Activated CD4-positive, alpha-beta T cell treated with anti-CD3 and anti-CD28 coated beads, Interleukin-2, Interleukin-6, amounts not matched to agents 100 ng/mL and 50 ng/mL, durations not matched to agents 16 hours and 8 hours (primary cell): ENCODE measurements around the gene B3GALNT2.
A peak's percentile ranks its signal among the peaks of the same experiment; 100 is the strongest.
"Not testable (repeated sequence)": the region's sequence is repeated elsewhere in the genome, so short reads cannot be mapped to it uniquely, and the experiment has no call there.

Experiments
- DNase-seq: peaks from one replicate; pipeline ENCODE4 v3.0.0-alpha.2; 2020

Gene B3GALNT2

GRCh38 chr1:235504122-235504493 lies at the start of gene B3GALNT2:
B3GALNT2 (minus strand) TSS chr1:235504452; CDS start chr1:235504252, 200 bp downstream.
- DNase-seq = no peak

GRCh38 chr1:235553112-235553551 lies 48.9 kb upstream of the B3GALNT2 start:
- no peak for DNase-seq

GRCh38 chr1:235552146-235552716 lies 48.0 kb upstream of the B3GALNT2 start:
- no peak for DNase-seq

- no peak for DNase-seq
Measured at GRCh38 chr1:235549351-235550139, 45.3 kb upstream of the B3GALNT2 start.

DNA sequence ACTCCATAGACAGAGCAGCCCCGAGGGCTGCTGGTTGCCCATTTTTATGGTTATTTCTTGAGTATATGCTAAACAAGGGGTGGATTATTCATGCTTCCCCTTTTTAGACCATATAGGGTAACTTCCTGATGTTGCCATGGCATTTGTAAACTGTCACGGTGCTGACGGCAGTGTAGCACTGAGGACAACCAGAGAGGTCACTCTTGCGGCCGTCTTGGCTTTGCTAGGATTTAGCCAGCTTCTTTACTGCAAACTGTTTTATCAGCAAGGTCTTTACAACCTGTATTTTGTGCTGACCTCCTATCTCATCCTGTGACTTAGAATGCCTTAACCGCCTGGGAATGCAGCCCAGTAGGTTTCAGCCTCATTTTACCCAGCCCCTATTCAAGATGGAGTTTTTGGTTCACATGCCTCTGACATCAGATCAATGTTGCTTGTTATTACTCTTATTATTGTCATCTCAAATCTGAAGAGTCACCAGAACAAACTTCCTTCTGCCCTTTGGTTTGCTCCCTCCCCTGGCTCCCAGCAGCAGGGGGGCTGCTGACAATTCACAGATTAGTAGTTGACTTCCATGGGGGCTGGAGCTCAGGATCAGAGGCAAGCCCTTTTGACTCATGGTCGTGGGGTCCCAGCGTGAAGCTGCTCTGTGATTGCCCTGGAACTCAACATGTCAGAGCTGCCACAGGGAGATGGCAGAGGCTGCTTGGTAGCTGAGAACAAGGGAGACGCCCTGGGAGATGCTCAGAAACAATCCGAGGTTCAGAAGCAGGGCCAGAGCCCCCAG lies 42.3 kb upstream of the B3GALNT2 start:
- DNase-seq = not testable (repeated sequence)

- DNase-seq = no peak
Measured at GRCh38 chr1:235545292-235545930, 41.2 kb upstream of the B3GALNT2 start.

GRCh38 chr1:235542845-235543244 lies 38.6 kb upstream of the B3GALNT2 start:
- not testable (repeated sequence) for DNase-seq

DNA sequence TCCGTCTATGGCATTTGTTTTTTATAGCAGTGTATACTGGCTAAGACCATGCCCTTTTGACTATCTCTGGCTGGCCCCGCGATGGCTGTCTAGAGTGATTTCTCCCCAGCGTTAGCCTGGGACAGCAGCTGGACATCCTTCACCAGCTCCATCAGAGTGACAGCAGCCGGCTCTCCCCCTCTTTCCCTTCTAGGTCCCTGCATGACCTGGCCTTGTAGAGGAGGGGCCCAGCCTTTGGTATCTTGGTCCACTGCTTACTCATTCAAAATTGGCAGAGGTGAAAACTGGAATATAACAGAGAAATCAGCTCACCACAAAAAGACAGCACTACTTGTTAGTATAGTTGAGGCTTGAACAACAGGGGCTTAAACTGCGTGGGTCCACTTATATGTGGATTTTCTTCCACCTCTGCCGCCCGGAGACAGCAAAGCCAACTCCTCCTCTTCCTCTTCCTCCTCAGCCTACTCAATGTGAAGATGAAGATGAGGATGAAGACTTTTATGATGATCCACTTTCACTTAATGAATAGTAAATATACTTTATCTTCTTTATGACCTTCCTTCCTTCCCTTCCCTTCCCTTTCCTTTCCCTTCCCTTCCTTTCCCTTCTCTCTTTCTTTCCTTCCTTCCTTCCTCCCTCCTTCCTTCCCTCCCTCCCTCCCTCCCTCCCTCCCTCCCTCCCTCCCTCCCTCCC lies 29.4 kb upstream of the B3GALNT2 start:
- DNase-seq = no peak

DNA sequence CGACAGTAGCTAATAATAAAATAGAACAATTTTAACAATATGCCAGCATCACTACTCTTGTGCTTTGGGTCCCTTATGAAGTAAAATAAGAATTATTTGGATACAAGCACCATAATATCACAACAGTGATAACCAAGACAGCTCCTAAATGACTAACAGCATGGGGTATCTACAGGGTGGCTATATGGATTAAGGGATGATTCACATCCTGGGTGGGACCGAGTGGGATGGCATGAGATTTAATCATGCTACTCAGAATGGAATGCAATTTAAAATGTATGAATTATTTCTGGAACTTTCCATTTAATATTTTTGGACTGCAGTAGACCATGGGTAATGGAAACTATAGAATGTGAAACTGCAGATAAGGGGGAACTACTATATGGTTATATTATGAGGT lies 28.1 kb upstream of the B3GALNT2 start:
- DNase-seq = no peak

DNA sequence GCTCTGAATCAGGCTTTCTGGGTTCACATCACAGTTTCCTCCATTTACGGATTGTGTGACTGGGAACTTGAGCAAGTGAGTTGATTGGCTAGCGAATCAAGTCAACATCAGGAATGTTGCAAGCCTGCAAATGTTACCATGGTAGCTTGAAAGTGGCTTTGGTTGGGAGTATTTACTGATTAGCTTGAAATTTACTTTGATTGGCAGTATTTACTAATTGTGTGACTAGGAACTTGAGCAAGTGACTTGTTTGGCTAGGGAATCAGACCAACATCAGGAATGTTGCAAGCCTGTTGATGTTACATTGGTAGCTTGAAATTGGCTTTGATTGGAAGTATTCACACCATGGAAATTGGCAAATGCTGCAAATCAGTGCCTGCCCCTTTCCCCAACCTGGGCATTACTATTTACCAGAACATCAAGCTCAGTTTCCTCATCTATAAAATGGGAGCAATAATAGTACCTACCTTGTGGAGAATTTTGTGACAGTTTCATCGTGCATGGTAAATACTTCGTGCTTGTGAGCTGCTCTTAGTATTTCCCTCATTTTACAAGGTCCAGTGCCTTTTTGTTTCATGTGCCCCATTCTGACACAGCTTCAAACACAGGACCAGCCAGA lies 23.1 kb upstream of the B3GALNT2 start:
- no peak for DNase-seq

GRCh38 chr1:235525314-235525713 lies 21.1 kb upstream of the B3GALNT2 start:
- DNase-seq = no peak

DNA sequence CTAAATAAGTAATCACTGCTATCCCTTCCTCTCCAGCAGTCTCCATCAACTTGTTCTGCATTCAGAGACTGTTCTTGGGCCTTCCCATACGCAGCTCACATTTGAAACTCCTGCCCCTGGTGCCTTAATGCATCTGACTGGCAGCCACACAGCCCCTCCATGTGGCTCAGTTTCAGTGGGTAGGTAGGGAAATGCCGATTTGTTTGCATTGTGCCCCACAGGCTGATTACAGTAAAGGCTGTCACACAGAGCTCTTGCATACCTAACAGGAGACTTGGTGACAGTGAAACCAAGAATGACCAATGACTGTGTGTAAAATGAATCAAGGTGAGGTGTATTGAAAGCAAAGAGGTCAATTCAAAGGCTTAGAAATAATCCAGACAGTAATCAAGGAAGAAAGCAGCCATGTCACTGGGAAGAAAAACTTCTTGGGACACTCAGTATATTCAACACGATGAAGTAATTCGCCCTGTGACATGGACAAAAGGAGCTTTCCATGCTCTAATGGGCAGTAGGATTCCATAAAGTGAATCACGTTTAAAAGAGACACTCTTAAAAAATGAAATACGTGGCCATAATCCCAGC lies 12.7 kb upstream of the B3GALNT2 start:
- no peak for DNase-seq

GRCh38 chr1:235515844-235516512 lies 11.7 kb upstream of the B3GALNT2 start:
- no peak for DNase-seq

DNA sequence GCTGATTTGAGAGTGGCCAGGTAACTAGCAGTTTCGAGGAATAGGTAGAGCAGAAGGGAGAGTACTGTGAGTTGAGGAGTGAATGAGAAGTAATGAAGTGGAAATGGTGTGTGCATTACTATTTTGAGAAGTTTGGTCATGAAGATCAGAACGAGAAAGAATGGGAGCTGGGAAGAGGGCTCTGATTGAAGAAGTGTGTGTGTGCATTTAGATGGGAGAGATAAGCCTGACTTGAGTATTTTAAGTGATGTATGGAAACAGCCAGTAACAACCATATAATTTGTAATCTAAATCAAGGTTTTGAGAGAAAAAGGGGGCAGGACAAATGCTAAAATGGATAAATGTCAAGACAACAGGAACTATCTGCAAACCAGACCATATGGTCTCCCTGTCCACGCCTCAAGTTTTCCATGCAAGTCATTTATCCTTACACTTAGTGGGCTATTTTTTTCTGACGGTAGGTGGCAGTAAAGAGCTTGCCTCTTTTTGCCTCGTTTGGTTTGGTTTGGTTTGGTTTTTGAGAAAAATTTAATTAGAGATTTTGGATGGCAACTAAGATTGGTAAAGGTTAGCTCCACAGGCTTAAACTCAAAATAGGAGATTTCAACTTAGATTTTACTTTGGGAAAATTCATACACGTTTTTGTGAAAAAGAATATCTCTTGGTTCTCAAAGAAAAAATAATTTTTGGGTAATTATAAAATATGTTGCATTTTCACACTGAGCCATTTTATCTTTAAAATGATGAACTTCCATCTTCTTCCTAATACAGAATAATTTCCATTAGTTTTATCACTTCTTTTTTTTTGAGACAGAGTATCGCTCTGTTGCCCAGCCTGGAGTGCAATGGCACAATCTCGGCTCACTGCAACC lies 9.5 kb upstream of the B3GALNT2 start:
- DNase-seq = peak; percentile 71

GRCh38 chr1:235511470-235512240 lies 7.4 kb upstream of the B3GALNT2 start:
- DNase-seq = no peak

DNA sequence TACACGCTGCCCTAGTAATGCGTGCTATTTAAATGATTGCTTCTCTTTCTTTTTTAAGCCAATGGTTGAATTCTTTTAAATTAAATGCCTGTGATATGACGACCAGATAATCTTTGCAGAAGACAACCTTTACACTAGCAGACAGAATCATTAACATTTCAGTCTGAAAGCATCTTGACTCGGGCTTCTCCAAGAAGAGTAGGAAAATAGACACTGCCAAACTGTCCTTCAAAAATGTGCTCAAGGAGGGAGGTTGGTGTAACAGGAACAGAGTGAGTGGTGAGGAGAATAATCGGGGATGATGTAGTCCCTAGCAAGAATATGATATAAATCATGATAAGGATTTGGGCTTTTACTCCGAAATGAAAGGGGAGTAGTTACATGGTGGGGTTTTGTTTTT lies 6.6 kb upstream of the B3GALNT2 start:
- no peak for DNase-seq

- no peak for DNase-seq
Measured at GRCh38 chr1:235507623-235508022, 3.4 kb upstream of the B3GALNT2 start.

GRCh38 chr1:235504494-235505222 lies 406 bp upstream of the B3GALNT2 start:
- peak; percentile 99 for DNase-seq
